ENCODE results near the gene STAT1. TPM values are rescaled to one million over a fixed set of nuclear protein-coding genes. Genes with fewer than 3 reads are reported as not detected.

Gene STAT1
- total RNA-seq, 1 experiment from 2014 or later, result 60.7 TPM

- ChIA-PET POLR2A (no interaction called here), CTCF (no interaction called here), RAD21 (ENCODE audit: low non-redundant PET in 1 of 2, low total read pairs in 2 of 2, uncharacterized antibody in 2 of 2, unreplicated experiment in 2 of 2) (no interaction called here)
- Histone ChIP-seq H3K4me2 (ENCODE audit: low read length) (no peak overlapping the region), H3K4me3 (replicated peaks in 1 of 2; ENCODE audit: low read depth in 1 of 2, low read length in 2 of 2) (no peak overlapping the region), H3K9me3 (ENCODE audit: control insufficient read depth in 1 of 2, insufficient read depth in 1 of 2, low read depth in 1 of 2, low read length in 2 of 2) (no peaks in the 10 kb centered on the region), H3K9ac (ENCODE audit: low read length) (no peak overlapping the region), H3K36me3 (ENCODE audit: control insufficient read depth in 1 of 2, insufficient read depth in 2 of 2, low read length in 2 of 2) (peaks cover 56 to 65% of the 10 kb centered on the region in 2 experiments), H3K27me3 (ENCODE audit: insufficient read depth, low read length) (no peaks in the 10 kb centered on the region), H3K9me2 (ENCODE audit: insufficient read depth) (no peaks in the 10 kb centered on the region), H3K27ac (ENCODE audit: low read depth, low read length) (no peak overlapping the region), H2AFZ (ENCODE audit: low read depth, low read length, poor library complexity, severe bottlenecking) (no peak overlapping the region), H3K79me2 (ENCODE audit: insufficient read depth, low read length) (no peaks in the 10 kb centered on the region), H3K4me1 (ENCODE audit: control insufficient read depth in 1 of 2, insufficient read depth in 2 of 2, low read length in 2 of 2) (no peaks in the 10 kb centered on the region), H4K20me1 (ENCODE audit: insufficient read depth) (no peaks in the 10 kb centered on the region)
- DNase-seq (ENCODE audit: low read depth, low spot score) (no peak), ATAC-seq (no peak)
- TF ChIP-seq CTCF (IDR thresholded peaks at IDR 0.05 in 2 of 3, conservative IDR thresholded peaks at IDR 0.05 in 1 of 3; ENCODE audit: borderline replicate concordance in 1 of 3, insufficient read depth in 1 of 3, low read depth in 2 of 3, low read length in 2 of 3) (no peak), ELF1 (IDR thresholded peaks at IDR 0.05; ENCODE audit: borderline replicate concordance, low read depth) (no peak), POLR2AphosphoS5 (IDR thresholded peaks at IDR 0.05; ENCODE audit: low read depth, low read length) (no peak)
- BruUV-seq (replicated peaks), result no TSS peak
- intact Hi-C loops (cut with micrococcal nuclease), result no loop called here
Measured at GRCh38 chr2:190990132-190990531, 23.8 kb downstream of the STAT1 start.

- H4K20me1 ChIP-seq (ENCODE audit: insufficient read depth), result no peaks in the 10 kb centered on the region
- no peak for DNase-seq (ENCODE audit: low read depth, low spot score)
- H3K79me2 ChIP-seq (ENCODE audit: insufficient read depth, low read length), result no peaks in the 10 kb centered on the region
- H2AFZ ChIP-seq (ENCODE audit: low read depth, low read length, poor library complexity, severe bottlenecking), result no peak overlapping the region
- H3K9ac ChIP-seq (ENCODE audit: low read length), result no peak overlapping the region
- no peaks in the 10 kb centered on the region for H3K9me3 ChIP-seq (ENCODE audit: control insufficient read depth in 1 of 2, insufficient read depth in 1 of 2, low read depth in 1 of 2, low read length in 2 of 2)
- no TSS peak for BruUV-seq (replicated peaks)
- RAD21 ChIA-PET (ENCODE audit: low non-redundant PET in 1 of 2, low total read pairs in 2 of 2, uncharacterized antibody in 2 of 2, unreplicated experiment in 2 of 2), result no interaction called here
- POLR2A ChIA-PET, result no interaction called here
- no peaks in the 10 kb centered on the region for H3K9me2 ChIP-seq (ENCODE audit: insufficient read depth)
- no peaks in the 10 kb centered on the region for H3K4me1 ChIP-seq (ENCODE audit: control insufficient read depth in 1 of 2, insufficient read depth in 2 of 2, low read length in 2 of 2)
- H3K4me3 ChIP-seq (replicated peaks in 1 of 2; ENCODE audit: low read depth in 1 of 2, low read length in 2 of 2), result no peak overlapping the region
- TF ChIP-seq FOSL1 (IDR thresholded peaks at IDR 0.05; ENCODE audit: low read depth) (no peak), EZH2phosphoT487 (IDR thresholded peaks at IDR 0.05; ENCODE audit: borderline replicate concordance) (no peak), TCF7L2 (IDR thresholded peaks at IDR 0.05; ENCODE audit: borderline replicate concordance, extremely low read depth, insufficient read depth, insufficient read length) (no peak), ELF1 (IDR thresholded peaks at IDR 0.05; ENCODE audit: borderline replicate concordance, low read depth) (no peak), ZNF274 (IDR thresholded peaks at IDR 0.05; ENCODE audit: low read depth, low read length) (no peak), SRF (IDR thresholded peaks at IDR 0.05; ENCODE audit: low read depth) (no peak), SP1 (IDR thresholded peaks at IDR 0.05; ENCODE audit: low read depth) (no peak), EZH2 (IDR thresholded peaks at IDR 0.05) (no peak), YY1 (IDR thresholded peaks at IDR 0.05; ENCODE audit: extremely low read depth, insufficient replicate concordance, low read depth, low read length) (no peak)
- H3K4me2 ChIP-seq (ENCODE audit: low read length), result no peak overlapping the region
- CTCF ChIA-PET, result no interaction called here
- intact Hi-C loops (cut with micrococcal nuclease), result no loop called here
- no peak for ATAC-seq
- no peaks in the 10 kb centered on the region for H3K27me3 ChIP-seq (ENCODE audit: insufficient read depth, low read length)
- H3K36me3 ChIP-seq (ENCODE audit: control insufficient read depth in 1 of 2, insufficient read depth in 2 of 2, low read length in 2 of 2), result peaks cover 60 to 67% of the 10 kb centered on the region in 2 experiments
- no peak overlapping the region for H3K27ac ChIP-seq (ENCODE audit: low read depth, low read length)
Measured at GRCh38 chr2:190988910-190989309, 25.1 kb downstream of the STAT1 start.

All from HCT116 (cell line).